ENCODE measurements around the gene ZNF649.
"Not testable (repeated sequence)": the region's sequence is repeated elsewhere in the genome, so short reads cannot be mapped to it uniquely, and the experiment has no call there.

GRCh38 chr19:51905639-51906038 lies 822 bp upstream of the ZNF649 start:
- TF ChIP-seq, protein P1, sequence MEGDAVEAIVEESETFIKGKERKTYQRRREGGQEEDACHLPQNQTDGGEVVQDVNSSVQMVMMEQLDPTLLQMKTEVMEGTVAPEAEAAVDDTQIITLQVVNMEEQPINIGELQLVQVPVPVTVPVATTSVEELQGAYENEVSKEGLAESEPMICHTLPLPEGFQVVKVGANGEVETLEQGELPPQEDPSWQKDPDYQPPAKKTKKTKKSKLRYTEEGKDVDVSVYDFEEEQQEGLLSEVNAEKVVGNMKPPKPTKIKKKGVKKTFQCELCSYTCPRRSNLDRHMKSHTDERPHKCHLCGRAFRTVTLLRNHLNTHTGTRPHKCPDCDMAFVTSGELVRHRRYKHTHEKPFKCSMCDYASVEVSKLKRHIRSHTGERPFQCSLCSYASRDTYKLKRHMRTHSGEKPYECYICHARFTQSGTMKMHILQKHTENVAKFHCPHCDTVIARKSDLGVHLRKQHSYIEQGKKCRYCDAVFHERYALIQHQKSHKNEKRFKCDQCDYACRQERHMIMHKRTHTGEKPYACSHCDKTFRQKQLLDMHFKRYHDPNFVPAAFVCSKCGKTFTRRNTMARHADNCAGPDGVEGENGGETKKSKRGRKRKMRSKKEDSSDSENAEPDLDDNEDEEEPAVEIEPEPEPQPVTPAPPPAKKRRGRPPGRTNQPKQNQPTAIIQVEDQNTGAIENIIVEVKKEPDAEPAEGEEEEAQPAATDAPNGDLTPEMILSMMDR (IDR thresholded peaks at IDR 0.05) = not testable (repeated sequence)
- not testable (repeated sequence) for TF ChIP-seq POLR2A (IDR thresholded peaks at IDR 0.05)
